B cell (primary cell): Measurements from ENCODE around the gene GBA2. TPM values are rescaled to one million over a fixed set of nuclear protein-coding genes. Genes with fewer than 3 reads are reported as not detected.
A peak's percentile ranks its signal among the peaks of the same experiment; 100 is the strongest.

ENCODE experiments used
- ATAC-seq: fragments of 200-7000 bp; cut with Tn5 transposase; one replicate; pipeline ENCODE4 v1.10.0; 2021; ENCODE audit warnings: low read depth, mild to moderate bottlenecking, moderate number of reproducible peaks, moderate library complexity
- CTCF ChIA-PET: fragments of 350-600 bp; sonication (Branson Sonifier 250); formaldehyde crosslinking; loops from one replicate; lab custom pipeline; 2021; ENCODE audit warnings: antibody characterized with exemption, inconsistent platforms; lab: Charles Lee
- POLR2A ChIA-PET: fragments of 350-600 bp; sonication (Branson Sonifier 250); formaldehyde crosslinking; loops from one replicate; lab custom pipeline; 2021; ENCODE audit warnings: antibody characterized with exemption; lab: Charles Lee
- DNase-seq: peaks from one replicate; pipeline ENCODE4 v3.0.0; 2013
- H2AFZ ChIP-seq: 2 replicates; pipeline ENCODE4 v1.6.1; 2012; ENCODE audit warnings: mild to moderate bottlenecking, low read depth, low read length; ENCODE audit not compliant: insufficient read depth, poor library complexity, severe bottlenecking
- H3K27ac ChIP-seq, 2 donors: 1 replicate in 1 of 2; 2 replicates in 1 of 2; pipeline ENCODE4 v1.5.1; 2012 to 2013; ENCODE audit warnings: low read length in 2 of 2, mild to moderate bottlenecking in 2 of 2, moderate library complexity in 1 of 2
- H3K27me3 ChIP-seq, 4 experiments: fragments of 200-600 bp in 1 of 4; sonication (generic) in 1 of 4; replicated peaks in 1 of 4; 1 replicate in 2 of 4; 2 replicates in 2 of 4; pipeline versions ENCODE4 v1.6.1 to v1.7.0; 2013 to 2016; ENCODE audit warnings: low read length in 3 of 4, mild to moderate bottlenecking in 2 of 4, mixed read lengths in 1 of 4, moderate library complexity in 1 of 4; ENCODE audit not compliant: insufficient read depth in 4 of 4, control insufficient read depth in 3 of 4; ENCODE audit errors: control extremely low read depth in 1 of 4
- H3K36me3 ChIP-seq, 2 experiments: replicated peaks in 1 of 2; 1 replicate in 1 of 2; 2 replicates in 1 of 2; pipeline versions ENCODE4 v1.6.1 to v1.7.1; 2013; ENCODE audit warnings: low read length in 1 of 2; ENCODE audit not compliant: insufficient read depth in 2 of 2, control insufficient read depth in 1 of 2; ENCODE audit errors: control extremely low read depth in 1 of 2, extremely low read depth in 1 of 2
- H3K4me1 ChIP-seq, 2 donors: fragments of 200-600 bp in 1 of 2; sonication (generic) in 1 of 2; 1 replicate in 1 of 2; 2 replicates in 1 of 2; pipeline versions ENCODE4 v1.5.1 to v1.6.1; 2013 to 2017; ENCODE audit warnings: low read length in 2 of 2; ENCODE audit not compliant: control insufficient read depth in 2 of 2, insufficient read depth in 2 of 2
- H3K4me2 ChIP-seq: replicated peaks from 2 replicates; pipeline ENCODE3; 2012; ENCODE audit warnings: mild to moderate bottlenecking, low read depth, low read length; ENCODE audit not compliant: poor library complexity, severe bottlenecking
- H3K4me3 ChIP-seq, 5 experiments: fragments of 200-600 bp in 1 of 5; sonication (generic) in 1 of 5; 1 replicate in 3 of 5; 2 replicates in 2 of 5; pipeline versions ENCODE4 v1.5.1 to v1.7.0; 2011 to 2016; ENCODE audit warnings: low read length in 4 of 5, mild to moderate bottlenecking in 4 of 5, low read depth in 2 of 5, control low read depth in 1 of 5, moderate library complexity in 1 of 5; ENCODE audit not compliant: insufficient read depth in 1 of 5; ENCODE audit errors: control extremely low read depth in 1 of 5, extremely low read depth in 1 of 5
- H3K79me2 ChIP-seq: fragments of 200-600 bp; sonication (generic); one replicate; pipeline ENCODE4 v1.6.0; 2016; ENCODE audit warnings: low read length; ENCODE audit not compliant: control insufficient read depth, insufficient read depth
- H3K9ac ChIP-seq: fragments of 200-600 bp; sonication (generic); 2 replicates; pipeline ENCODE4 v1.6.1; 2017; ENCODE audit warnings: mild to moderate bottlenecking, low read length, moderate library complexity
- H3K9me3 ChIP-seq, 3 donors: one replicate each; pipeline versions ENCODE4 v1.6.1 to v1.7.1; 2013; ENCODE audit warnings: low read length in 2 of 3; ENCODE audit not compliant: control insufficient read depth in 2 of 3, insufficient read depth in 1 of 3; ENCODE audit errors: control extremely low read depth in 1 of 3
- H4K20me1 ChIP-seq: 2 replicates; pipeline ENCODE4 v1.6.0; 2012; ENCODE audit warnings: mild to moderate bottlenecking, low read length; ENCODE audit not compliant: insufficient read depth, control insufficient read depth, poor library complexity, severe bottlenecking
- H3K27ac Mint-ChIP-seq: one replicate; pipeline ENCODE4 v1.8.0; 2021; ENCODE audit warnings: mixed read lengths
- H3K27me3 Mint-ChIP-seq: one replicate; pipeline ENCODE4 v1.8.0; 2021; ENCODE audit warnings: mixed read lengths
- H3K4me1 Mint-ChIP-seq: one replicate; pipeline ENCODE4 v1.8.0; 2021; ENCODE audit warnings: mixed read lengths
- H3K4me3 Mint-ChIP-seq: one replicate; pipeline ENCODE4 v1.8.0; 2021; ENCODE audit warnings: mixed read lengths
- H3K9me3 Mint-ChIP-seq: one replicate; pipeline ENCODE4 v1.8.0; 2022; ENCODE audit warnings: mixed read lengths; ENCODE audit not compliant: insufficient read depth
- CTCF ChIP-seq: fragments of 200-600 bp; IDR thresholded peaks from one replicate; pipeline ENCODE4 v1.8.0; 2022; ENCODE audit warnings: antibody characterized with exemption, mild to moderate bottlenecking
- EZH2 ChIP-seq: IDR thresholded peaks from 2 replicates; pipeline ENCODE4 v1.6.1; 2012; ENCODE audit warnings: borderline replicate concordance, low read depth, mild to moderate bottlenecking, moderate library complexity, low read length; ENCODE audit not compliant: insufficient read depth, poor library complexity, severe bottlenecking
- WGBS: methylation state at CpG from one replicate; pipeline ENCODE4 v1.1.5; 2013; ENCODE audit warnings: missing lambda C conversion rate; ENCODE audit not compliant: insufficient coverage; 5-methylcytosine and 5-hydroxymethylcytosine counted together
- intact Hi-C: fragments of 100-400 bp; cut with micrococcal nuclease; formaldehyde crosslinking; loops from one replicate; pipeline ENCODE4 v1.10.0; 2022
- polyA plus RNA-seq: library from polyadenylated mRNA; depleted of rRNA; stranded (reverse); fragments of >200 nt; gene quantifications from 2 replicates; pipeline ENCODE4 v1.2.3, GENCODE V29; 2012
- total RNA-seq, 2 donors: library from RNA; stranded (reverse); fragments of 120-200 nt in 1 of 2; gene quantifications; 1 replicate in 1 of 2; 2 replicates in 1 of 2; pipeline versions ENCODE4 v1.2.3 to v1.2.4, GENCODE V29; 2013 to 2022

The GBA2 gene
- total and polyA plus RNA-seq, 2 donors (not counting 1 experiment from before 2014, with no cell fraction given): 114 to 137 TPM

- H2AFZ ChIP-seq: no peak overlapping the region
- Mint-ChIP-seq H3K4me3 (no peak overlapping the region), H3K27ac (no peak overlapping the region), H3K4me1 (peaks cover 15% of the 10 kb centered on the region), H3K27me3 (no peaks in the 10 kb centered on the region), H3K9me3 (no peaks in the 10 kb centered on the region)
- WGBS: no CpG with 5 or more reads among the region's 3 CpGs
- no peaks in the 10 kb centered on the region for H4K20me1 ChIP-seq
- no peak overlapping the region for H3K4me3 ChIP-seq
- CTCF ChIA-PET: interaction anchor here (1.0 to 2.7 kb wide), 7 partner anchors 10 to 167 kb away, joined by 3 to 11 read pairs (median 4); no protein-coding TSS in a partner anchor
- H3K4me2 ChIP-seq: no peak overlapping the region
- ATAC-seq: no peak
- H3K27me3 ChIP-seq: no peaks in the 10 kb centered on the region
- no peaks in the 10 kb centered on the region for H3K36me3 ChIP-seq
- TF ChIP-seq CTCF (no peak), EZH2 (no peak)
- no peaks in the 10 kb centered on the region for H3K79me2 ChIP-seq
- intact Hi-C loops: no loop called here
- peaks cover 6 to 15% of the 10 kb centered on the region in 2 donors for H3K4me1 ChIP-seq
- H3K9me3 ChIP-seq: no peaks in the 10 kb centered on the region
- H3K27ac ChIP-seq: no peak overlapping the region
- POLR2A ChIA-PET: interaction anchor here (0.6 kb wide), 2 partner anchors 83 to 125 kb away, joined by 3 read pairs; no protein-coding TSS in a partner anchor
- H3K9ac ChIP-seq: no peak overlapping the region
- no peak for DNase-seq
These were observed 29.5 kb upstream of the GBA2 start for GRCh38 chr9:35778496-35778895.

GRCh38 chr9:35776018-35776417, 27.0 kb upstream of the GBA2 start:
- Histone ChIP-seq H3K36me3 (peaks cover 0 to 8% of the 10 kb centered on the region in 2 experiments), H3K4me3 (no peak overlapping the region), H2AFZ (no peak overlapping the region), H3K27me3 (no peaks in the 10 kb centered on the region), H3K79me2 (peaks cover 13% of the 10 kb centered on the region), H3K4me1 (peaks cover 6 to 15% of the 10 kb centered on the region in 2 donors), H3K4me2 (no peak overlapping the region), H3K9ac (no peak overlapping the region), H3K9me3 (no peaks in the 10 kb centered on the region), H3K27ac (peak overlapping the region in 1 of 2 donors; percentile 3), H4K20me1 (peaks cover 10% of the 10 kb centered on the region)
- H3K27me3 Mint-ChIP-seq: no peaks in the 10 kb centered on the region
- DNase-seq (no peak), ATAC-seq (peak; percentile 94)
- peak overlapping the region; percentile 85 for H3K27ac Mint-ChIP-seq
- TF ChIP-seq CTCF (no peak), EZH2 (no peak)
- 20% methylated on average over 1 of the region's 4 CpGs for WGBS
- CTCF ChIA-PET: interaction anchor here (0.6 to 2.3 kb wide), 11 partner anchors 9 to 109 kb away, joined by 3 to 15 read pairs (median 4); partner anchors contain the start of gene TLN1
- peak overlapping the region; percentile 19 for H3K4me3 Mint-ChIP-seq
- no peaks in the 10 kb centered on the region for H3K9me3 Mint-ChIP-seq
- H3K4me1 Mint-ChIP-seq: peaks cover 15% of the 10 kb centered on the region
- POLR2A ChIA-PET: interaction anchor here (1.0 kb wide), 1 partner anchor 19 kb away, joined by 3 read pairs; no protein-coding TSS in a partner anchor
- intact Hi-C loops: no loop called here
